BLaER1 (cell line): ENCODE results near the gene CPSF7.

Experiments used
- H3K27ac ChIP-seq: shearing (Covaris generic); formaldehyde crosslinking; 2 replicates; pipeline ENCODE4 v1.8.1; 2022
- H3K27me3 ChIP-seq: shearing (Covaris generic); formaldehyde crosslinking; 2 replicates; pipeline ENCODE4 v1.8.1; 2022
- H3K36me3 ChIP-seq: shearing (Covaris generic); formaldehyde crosslinking; 2 replicates; pipeline ENCODE4 v1.8.1; 2022
- H3K4me1 ChIP-seq: shearing (Covaris generic); formaldehyde crosslinking; 2 replicates; pipeline ENCODE4 v1.8.1; 2022
- H3K4me2 ChIP-seq: shearing (Covaris generic); formaldehyde crosslinking; 2 replicates; pipeline ENCODE4 v1.8.1; 2022
- H3K4me3 ChIP-seq: shearing (Covaris generic); formaldehyde crosslinking; 2 replicates; pipeline ENCODE4 v1.8.1; 2022
- H3K9ac ChIP-seq: shearing (Covaris generic); formaldehyde crosslinking; 2 replicates; pipeline ENCODE4 v1.8.1; 2022
- H3K9me3 ChIP-seq: shearing (Covaris generic); formaldehyde crosslinking; 2 replicates; pipeline ENCODE4 v1.8.1; 2022
- H4K20me1 ChIP-seq: shearing (Covaris generic); formaldehyde crosslinking; 2 replicates; pipeline ENCODE4 v1.8.1; 2022
- Cebpa-rat ChIP-seq: shearing (Covaris generic); IDR thresholded peaks from 2 replicates; pipeline ENCODE4 v1.8.1; 2022

Gene CPSF7

DNA sequence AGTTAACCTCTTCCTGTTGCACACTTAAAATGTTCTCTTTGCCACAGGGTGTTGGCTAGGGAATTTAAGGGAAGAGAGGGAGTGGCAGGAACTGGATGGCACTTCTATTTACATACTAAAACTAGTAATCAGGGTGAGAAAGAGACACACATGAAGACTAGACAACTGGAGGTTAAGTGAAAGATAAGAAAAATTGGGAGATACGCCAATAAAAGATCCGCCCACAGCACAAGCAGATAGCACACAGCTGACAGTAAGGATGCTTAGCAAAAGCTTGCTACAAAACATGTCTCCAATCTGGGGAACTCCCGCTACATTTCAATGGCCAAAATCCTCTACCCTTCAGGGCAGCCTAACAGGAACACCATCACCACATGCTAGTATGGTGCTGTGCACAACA, 12.8 kb downstream of the CPSF7 start:
- Histone ChIP-seq H3K27ac (no peak overlapping the region), H4K20me1 (peaks cover 88% of the 10 kb centered on the region), H3K9me3 (no peaks in the 10 kb centered on the region), H3K4me2 (no peak overlapping the region), H3K36me3 (peaks cover 100% of the 10 kb centered on the region), H3K9ac (no peak overlapping the region), H3K27me3 (no peaks in the 10 kb centered on the region), H3K4me3 (no peak overlapping the region), H3K4me1 (peaks cover 12% of the 10 kb centered on the region)
- TF ChIP-seq Cebpa-rat, result no peak

DNA sequence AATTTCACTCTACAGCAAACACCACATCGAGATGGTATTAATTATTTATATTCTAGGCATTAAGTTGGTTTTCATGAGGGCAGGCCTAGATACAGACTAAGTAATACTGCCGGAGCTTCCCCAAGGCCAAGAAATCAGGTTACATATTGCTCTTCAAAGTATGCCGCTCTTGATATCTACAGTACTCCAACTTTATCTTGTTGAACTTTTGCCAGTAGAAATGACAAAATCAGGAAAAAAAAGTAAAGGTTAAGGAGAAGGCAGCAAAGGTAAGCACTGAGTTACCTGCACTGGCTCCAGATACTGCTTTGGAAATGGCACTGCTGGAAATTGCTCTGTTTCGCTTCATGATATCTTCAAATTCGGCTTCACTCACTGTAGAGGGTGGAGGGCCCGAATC, 14.4 kb downstream of the CPSF7 start:
- H4K20me1 ChIP-seq, result peaks cover 88% of the 10 kb centered on the region
- no peak overlapping the region for H3K27ac ChIP-seq
- no peaks in the 10 kb centered on the region for H3K27me3 ChIP-seq
- H3K9me3 ChIP-seq, result no peaks in the 10 kb centered on the region
- TF ChIP-seq Cebpa-rat, result no peak
- H3K36me3 ChIP-seq, result peaks cover 100% of the 10 kb centered on the region
- H3K4me1 ChIP-seq, result peaks cover 12% of the 10 kb centered on the region
- no peak overlapping the region for H3K9ac ChIP-seq
- no peak overlapping the region for H3K4me2 ChIP-seq
- no peak overlapping the region for H3K4me3 ChIP-seq

DNA sequence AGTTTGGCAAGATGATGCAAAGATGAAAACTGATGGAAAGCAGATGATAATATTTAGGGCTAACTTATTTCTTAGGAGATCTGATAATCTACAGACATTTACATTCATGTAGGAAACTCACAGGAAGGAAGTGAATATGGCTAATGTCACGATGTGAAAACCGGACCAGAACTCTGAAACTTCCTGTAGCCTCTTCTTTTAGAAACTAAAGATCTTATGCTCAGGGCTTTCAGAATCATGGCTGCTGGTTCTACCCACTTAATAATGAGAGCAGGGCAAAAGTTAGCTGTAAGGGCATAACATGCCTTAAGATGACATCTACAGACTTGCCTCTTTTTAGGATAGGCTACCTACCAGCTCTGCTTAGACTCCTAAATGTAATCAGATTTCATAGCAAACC, 15.2 kb downstream of the CPSF7 start:
- Histone ChIP-seq H4K20me1 (peaks cover 80% of the 10 kb centered on the region), H3K36me3 (peaks cover 100% of the 10 kb centered on the region), H3K9ac (no peak overlapping the region; the same call in 1 of the 2 replicates), H3K27me3 (no peaks in the 10 kb centered on the region), H3K4me3 (no peak overlapping the region), H3K27ac (no peak overlapping the region), H3K9me3 (no peaks in the 10 kb centered on the region), H3K4me2 (no peak overlapping the region), H3K4me1 (peaks cover 12% of the 10 kb centered on the region)
- no peak for TF ChIP-seq Cebpa-rat

DNA sequence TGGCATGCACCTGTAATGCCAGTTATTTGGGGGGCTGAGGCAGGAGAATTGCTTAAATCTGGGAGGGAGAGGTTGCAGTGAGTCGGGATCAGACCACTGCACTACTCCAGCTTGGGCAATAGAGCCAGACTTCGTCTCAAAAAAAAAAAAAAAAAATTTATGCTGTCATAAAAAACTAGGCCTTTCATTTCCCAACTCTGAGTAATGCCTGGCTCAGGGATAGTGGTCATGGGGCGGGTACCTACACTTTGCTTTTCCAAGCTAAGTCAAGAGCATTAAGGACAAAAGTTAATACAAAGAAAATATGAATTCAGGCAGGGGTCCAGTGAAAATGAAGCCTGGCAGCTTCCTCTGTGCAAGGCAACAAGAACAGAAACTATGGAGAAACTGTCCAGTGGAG, 16.3 kb downstream of the CPSF7 start:
- Histone ChIP-seq H3K9me3 (no peaks in the 10 kb centered on the region), H4K20me1 (peaks cover 73% of the 10 kb centered on the region), H3K36me3 (peaks cover 100% of the 10 kb centered on the region), H3K4me2 (no peak overlapping the region), H3K27me3 (no peaks in the 10 kb centered on the region), H3K9ac (no peak overlapping the region), H3K27ac (no peak overlapping the region), H3K4me1 (peaks cover 12% of the 10 kb centered on the region), H3K4me3 (no peak overlapping the region)
- no peak for TF ChIP-seq Cebpa-rat

DNA sequence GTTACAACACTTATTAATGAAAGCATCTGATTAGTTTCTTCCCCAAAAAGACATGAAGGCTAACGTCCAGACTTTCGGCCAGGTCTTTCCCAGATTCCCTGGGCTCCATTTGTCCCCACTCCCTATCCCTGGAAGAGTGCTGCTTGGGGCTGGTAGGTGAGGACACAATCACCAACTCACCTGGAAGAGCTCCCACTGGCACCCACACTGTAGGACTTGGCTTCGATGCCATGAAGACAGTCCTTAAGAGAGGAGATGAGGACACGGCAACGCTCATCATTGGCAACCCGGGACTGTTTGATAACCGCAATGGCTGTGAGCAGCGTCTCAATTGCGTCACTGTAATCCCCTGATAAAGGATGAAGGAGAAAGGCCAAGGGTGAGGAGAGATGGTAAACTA, 18.2 kb downstream of the CPSF7 start:
- Histone ChIP-seq H3K4me3 (no peak overlapping the region), H3K36me3 (peaks cover 100% of the 10 kb centered on the region), H3K27ac (no peak overlapping the region), H3K27me3 (no peaks in the 10 kb centered on the region), H4K20me1 (peaks cover 68% of the 10 kb centered on the region), H3K4me2 (no peak overlapping the region), H3K4me1 (peaks cover 12% of the 10 kb centered on the region), H3K9ac (no peak overlapping the region), H3K9me3 (no peaks in the 10 kb centered on the region)
- TF ChIP-seq Cebpa-rat, result no peak

DNA sequence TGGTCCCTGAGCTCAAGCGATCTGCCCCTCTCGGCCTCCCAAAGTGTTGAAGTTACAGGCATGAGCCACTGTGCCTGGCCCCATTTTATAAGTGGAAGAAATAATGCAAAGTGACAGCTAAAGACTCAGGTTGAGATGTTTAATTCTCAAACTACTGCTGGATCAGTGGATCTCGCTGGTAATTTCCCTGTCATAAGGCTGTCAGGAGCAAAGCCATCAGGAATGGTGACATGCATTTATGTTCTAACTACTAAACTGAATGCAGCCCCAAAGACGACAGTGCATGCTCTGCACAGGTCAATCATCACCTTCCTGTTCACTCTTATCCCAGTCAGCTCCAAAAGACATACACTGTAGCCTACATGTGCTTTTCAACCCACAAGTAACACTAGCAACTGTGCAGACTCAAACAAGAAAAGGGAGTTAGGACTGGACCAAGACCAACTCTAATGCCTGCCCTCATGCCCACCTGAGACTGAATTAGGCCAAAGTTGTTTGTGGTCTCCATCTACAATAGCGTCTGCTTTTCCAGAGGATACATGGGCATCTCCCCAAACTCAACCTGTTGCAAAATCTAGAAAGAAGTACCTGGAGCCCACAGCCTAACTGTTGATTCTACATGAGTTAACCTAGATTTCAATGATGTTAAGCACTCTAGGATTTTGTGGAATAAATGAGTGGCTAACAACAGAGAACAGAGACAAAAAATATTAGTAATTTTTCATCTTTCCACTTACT, 22.6 kb downstream of the CPSF7 start:
- H4K20me1 ChIP-seq, result peaks cover 71% of the 10 kb centered on the region
- H3K9ac ChIP-seq, result no peak overlapping the region
- H3K4me1 ChIP-seq, result no peaks in the 10 kb centered on the region
- no peaks in the 10 kb centered on the region for H3K9me3 ChIP-seq
- H3K27me3 ChIP-seq, result no peaks in the 10 kb centered on the region
- no peak overlapping the region for H3K4me3 ChIP-seq
- no peak overlapping the region for H3K27ac ChIP-seq
- TF ChIP-seq Cebpa-rat, result no peak
- no peak overlapping the region for H3K4me2 ChIP-seq
- peaks cover 100% of the 10 kb centered on the region for H3K36me3 ChIP-seq

DNA sequence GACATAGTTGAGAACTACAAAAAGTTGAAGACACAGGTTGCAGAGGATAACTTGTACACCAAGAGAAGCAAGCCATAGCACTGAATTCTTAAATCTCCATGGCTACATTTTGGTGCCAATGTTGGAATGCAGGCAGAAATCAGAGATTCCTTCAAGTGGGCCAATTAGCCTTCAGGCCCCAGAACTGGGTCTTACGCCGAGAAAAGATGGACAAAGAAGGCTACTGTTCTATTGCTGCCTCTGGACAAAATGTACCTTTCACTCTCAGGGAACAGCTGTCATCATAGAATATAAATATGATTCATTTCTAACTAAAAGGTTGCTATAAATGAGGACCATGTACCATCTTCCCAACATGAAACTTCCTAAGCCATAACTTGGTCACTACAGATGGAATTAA, 23.7 kb downstream of the CPSF7 start:
- Histone ChIP-seq H3K27ac (no peak overlapping the region), H3K9me3 (no peaks in the 10 kb centered on the region), H3K4me1 (no peaks in the 10 kb centered on the region), H3K27me3 (no peaks in the 10 kb centered on the region), H3K36me3 (peaks cover 100% of the 10 kb centered on the region), H3K4me3 (no peak overlapping the region), H4K20me1 (peaks cover 60% of the 10 kb centered on the region), H3K9ac (no peak overlapping the region), H3K4me2 (no peak overlapping the region)
- TF ChIP-seq Cebpa-rat, result no peak

DNA sequence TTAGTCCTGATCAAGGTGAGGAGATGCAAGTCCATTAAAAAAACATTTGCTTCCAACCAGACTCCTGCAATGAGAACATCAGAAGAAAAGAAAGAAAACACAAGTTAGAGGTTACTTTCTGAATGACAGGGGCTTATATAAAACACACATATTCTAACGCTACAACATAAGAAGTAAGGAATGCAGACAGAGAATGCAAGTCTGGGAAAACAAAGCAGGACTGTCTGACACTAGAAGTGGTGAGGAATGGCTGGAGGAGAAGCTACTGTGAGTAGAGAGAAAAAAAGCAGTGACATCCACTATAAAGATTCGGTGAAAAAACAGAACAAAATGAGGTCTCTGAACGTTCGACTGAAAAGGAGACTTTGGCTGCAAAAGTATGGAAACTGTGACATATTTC, 25.1 kb downstream of the CPSF7 start:
- H3K36me3 ChIP-seq, result peaks cover 94% of the 10 kb centered on the region
- no peak for TF ChIP-seq Cebpa-rat
- no peak overlapping the region for H3K4me2 ChIP-seq
- H3K4me3 ChIP-seq, result no peak overlapping the region
- H3K27ac ChIP-seq, result no peak overlapping the region
- no peaks in the 10 kb centered on the region for H3K4me1 ChIP-seq
- no peaks in the 10 kb centered on the region for H3K27me3 ChIP-seq
- no peak overlapping the region for H3K9ac ChIP-seq
- peaks cover 52% of the 10 kb centered on the region for H4K20me1 ChIP-seq
- no peaks in the 10 kb centered on the region for H3K9me3 ChIP-seq

DNA sequence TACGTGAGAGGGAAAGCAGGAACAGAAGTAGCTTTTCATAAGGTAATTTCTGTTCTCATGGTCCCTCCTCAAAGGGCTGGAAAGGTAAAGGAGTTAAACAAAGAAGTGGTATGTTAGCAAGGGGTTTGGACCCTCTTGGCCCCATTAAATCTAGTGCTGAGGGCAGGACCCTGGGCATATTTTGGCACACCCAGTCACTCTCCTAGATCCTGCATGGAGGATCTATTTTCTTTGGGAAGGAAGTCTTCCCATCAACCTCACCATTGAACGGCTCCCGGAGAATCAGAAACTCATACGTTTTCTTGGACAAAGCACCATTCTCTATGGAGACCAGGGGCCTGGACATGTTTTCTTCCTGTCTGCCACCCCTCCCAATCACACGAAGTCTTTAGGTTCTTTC, 25.7 kb downstream of the CPSF7 start:
- H3K27ac ChIP-seq, result no peak overlapping the region
- no peak overlapping the region for H3K4me2 ChIP-seq
- peaks cover 52% of the 10 kb centered on the region for H4K20me1 ChIP-seq
- no peak overlapping the region for H3K4me3 ChIP-seq
- peaks cover 89% of the 10 kb centered on the region for H3K36me3 ChIP-seq
- H3K4me1 ChIP-seq, result no peaks in the 10 kb centered on the region
- H3K9ac ChIP-seq, result no peak overlapping the region
- no peaks in the 10 kb centered on the region for H3K27me3 ChIP-seq
- H3K9me3 ChIP-seq, result no peaks in the 10 kb centered on the region
- TF ChIP-seq Cebpa-rat, result no peak

DNA sequence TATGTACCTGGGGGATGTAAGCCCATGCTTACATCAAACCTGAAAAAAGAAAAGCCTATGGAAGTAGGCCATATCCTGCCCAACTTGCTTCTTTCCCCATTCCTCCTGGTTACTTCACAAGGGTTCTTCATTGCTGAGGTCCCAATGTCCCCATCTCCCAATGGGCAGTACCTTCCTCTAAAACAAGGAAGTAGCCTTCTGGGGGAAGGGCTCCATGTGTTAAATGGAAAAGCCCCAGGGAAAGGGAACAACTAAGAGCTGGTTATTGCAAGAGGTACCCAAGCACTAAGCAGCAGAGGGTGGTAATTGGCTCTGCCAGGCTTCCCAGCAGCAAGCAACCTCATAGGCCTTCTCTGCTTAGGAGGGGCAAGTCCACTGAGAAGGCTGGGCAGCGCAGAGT, 26.1 kb downstream of the CPSF7 start:
- H3K4me2 ChIP-seq, result no peak overlapping the region

DNA sequence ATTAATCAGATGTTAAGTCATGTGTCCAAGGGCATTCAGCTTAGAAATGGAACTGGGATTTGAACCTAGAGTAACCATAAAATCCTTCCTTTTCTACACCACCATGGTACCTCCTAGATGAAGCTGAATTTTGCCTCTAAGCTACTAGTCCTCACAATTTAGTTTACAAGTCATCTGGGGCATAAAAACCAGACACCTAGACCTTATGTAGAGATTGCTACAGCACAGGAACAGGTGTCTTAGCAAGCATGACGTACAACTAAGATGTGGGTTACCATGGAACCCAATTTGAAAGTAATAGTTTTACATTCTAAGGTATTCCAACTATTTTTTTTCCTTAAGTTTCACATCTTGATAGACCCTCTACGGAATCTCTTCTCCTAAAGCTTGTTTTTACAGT, 28.2 kb downstream of the CPSF7 start:
- Histone ChIP-seq H3K9ac (no peak overlapping the region), H3K9me3 (no peaks in the 10 kb centered on the region), H3K36me3 (peaks cover 69% of the 10 kb centered on the region), H4K20me1 (peaks cover 35% of the 10 kb centered on the region), H3K4me2 (no peak overlapping the region), H3K4me3 (no peak overlapping the region), H3K4me1 (no peaks in the 10 kb centered on the region), H3K27ac (no peak overlapping the region), H3K27me3 (no peaks in the 10 kb centered on the region)
- TF ChIP-seq Cebpa-rat, result no peak

More for the DNA sequence above, 26.1 kb downstream of the CPSF7 start:
- H3K4me1 ChIP-seq, result no peaks in the 10 kb centered on the region
- H4K20me1 ChIP-seq, result peaks cover 51% of the 10 kb centered on the region
- H3K9me3 ChIP-seq, result no peaks in the 10 kb centered on the region
- no peak overlapping the region for H3K9ac ChIP-seq
- TF ChIP-seq Cebpa-rat, result no peak
- H3K4me3 ChIP-seq, result no peak overlapping the region
- H3K27ac ChIP-seq, result no peak overlapping the region
- peaks cover 84% of the 10 kb centered on the region for H3K36me3 ChIP-seq
- H3K27me3 ChIP-seq, result no peaks in the 10 kb centered on the region
